NCI-H460 (cell line): ENCODE measurements around the gene METTL21C. TPM values are rescaled to one million over a fixed set of nuclear protein-coding genes. Genes with fewer than 3 reads are reported as not detected.

Experiments used
- DNase-seq: peaks from one replicate; pipeline ENCODE4 v3.0.0-alpha.2; 2016; ENCODE audit warnings: low read depth; ENCODE audit errors: extremely low read depth
- total RNA-seq: library from RNA; depleted of rRNA; stranded (reverse); fragments of >200 nt; shearing (Covaris generic); gene quantifications from 2 replicates; pipeline ENCODE4 v1.2.3, GENCODE V29; 2014

The METTL21C gene
- total RNA-seq, 1 experiment from 2014 or later: not detected

GRCh38 chr13:102698649-102698980 is 3.8 kb upstream of the METTL21C start:
- DNase-seq: no peak

- no peak for DNase-seq
Measured at GRCh38 chr13:102697929-102698648, 3.2 kb upstream of the METTL21C start.

GRCh38 chr13:102697264-102697663 is 2.4 kb upstream of the METTL21C start:
- DNase-seq: no peak

- no peak for DNase-seq
Measured at GRCh38 chr13:102696465-102696864, 1.6 kb upstream of the METTL21C start.

GRCh38 chr13:102693776-102694175 is 1.1 kb downstream of the METTL21C start:
- no peak for DNase-seq

- DNase-seq: no peak
Measured at GRCh38 chr13:102693250-102693649, 1.6 kb downstream of the METTL21C start.

GRCh38 chr13:102692491-102692826 is 2.4 kb downstream of the METTL21C start:
- no peak for DNase-seq

- no peak for DNase-seq
Measured at GRCh38 chr13:102690883-102691282, 4.0 kb downstream of the METTL21C start.

GRCh38 chr13:102688306-102688973 is 6.4 kb downstream of the METTL21C start:
- DNase-seq: no peak

GRCh38 chr13:102687520-102687919 is 7.3 kb downstream of the METTL21C start:
- DNase-seq: no peak

- DNase-seq: no peak
Measured at GRCh38 chr13:102686024-102686423, 8.8 kb downstream of the METTL21C start.

GRCh38 chr13:102683637-102684036 is 11.2 kb downstream of the METTL21C start:
- no peak for DNase-seq

- DNase-seq: no peak
Measured at GRCh38 chr13:102682727-102683126, 12.1 kb downstream of the METTL21C start.

- DNase-seq: no peak
Measured at GRCh38 chr13:102682211-102682610, 12.6 kb downstream of the METTL21C start.

- no peak for DNase-seq
Measured at GRCh38 chr13:102680842-102681740, 13.8 kb downstream of the METTL21C start.

GRCh38 chr13:102680133-102680717 is 14.6 kb downstream of the METTL21C start:
- DNase-seq: no peak

GRCh38 chr13:102679449-102680132 is 15.3 kb downstream of the METTL21C start:
- DNase-seq: no peak

GRCh38 chr13:102678339-102679107 is 16.3 kb downstream of the METTL21C start:
- no peak for DNase-seq

- no peak for DNase-seq
Measured at GRCh38 chr13:102677122-102677521, 17.7 kb downstream of the METTL21C start.

GRCh38 chr13:102675115-102675514 is 19.7 kb downstream of the METTL21C start:
- no peak for DNase-seq
